GM18907 (cell line): ENCODE results near the gene SMCO1.
"Not testable (repeated sequence)": the region's sequence is repeated elsewhere in the genome, so short reads cannot be mapped to it uniquely, and the experiment has no call there.

Experiments
- ATAC-seq: cut with Tn5 transposase; IDR thresholded peaks from one replicate; pipeline ENCODE4 v1.9.1; 2021; ENCODE audit warnings: mild to moderate bottlenecking, moderate library complexity; ENCODE audit not compliant: unreplicated experiment

SMCO1 gene

GRCh38 chr3:196496183-196496582, 19.0 kb downstream of the SMCO1 start:
- ATAC-seq, result no peak

GRCh38 chr3:196493292-196493691, 21.9 kb downstream of the SMCO1 start:
- no peak for ATAC-seq

- ATAC-seq, result no peak
Measured at GRCh38 chr3:196492080-196492479, 23.1 kb downstream of the SMCO1 start.

- ATAC-seq, result no peak
Measured at GRCh38 chr3:196489747-196490146, 25.4 kb downstream of the SMCO1 start.

GRCh38 chr3:196486263-196486662, 28.9 kb downstream of the SMCO1 start:
- no peak for ATAC-seq

- ATAC-seq, result no peak
Measured at GRCh38 chr3:196477678-196478077, 37.5 kb downstream of the SMCO1 start.

GRCh38 chr3:196472286-196472685, 42.9 kb downstream of the SMCO1 start:
- ATAC-seq, result no peak

- no peak for ATAC-seq
Measured at GRCh38 chr3:196471551-196471950, 43.6 kb downstream of the SMCO1 start.

GRCh38 chr3:196470182-196470581, 45.0 kb downstream of the SMCO1 start:
- ATAC-seq, result not testable (repeated sequence)

- ATAC-seq, result no peak
Measured at GRCh38 chr3:196463804-196464203, 51.3 kb downstream of the SMCO1 start.

- ATAC-seq, result no peak
Measured at GRCh38 chr3:196463478-196463756, 51.7 kb downstream of the SMCO1 start.

GRCh38 chr3:196462680-196463477, 52.3 kb downstream of the SMCO1 start:
- ATAC-seq, result not testable (repeated sequence)

GRCh38 chr3:196458063-196458462, 57.1 kb downstream of the SMCO1 start:
- no peak for ATAC-seq

GRCh38 chr3:196457470-196457869, 57.7 kb downstream of the SMCO1 start:
- ATAC-seq, result not testable (repeated sequence)
